Activated naive CD8-positive, alpha-beta T cell treated with anti-CD3 and anti-CD28 coated beads for 36 hours (primary cell): ENCODE measurements around the gene ZNF678. TPM values are rescaled to one million over a fixed set of nuclear protein-coding genes. Genes with fewer than 3 reads are reported as not detected.
"Not testable (repeated sequence)": the region's sequence is repeated elsewhere in the genome, so short reads cannot be mapped to it uniquely, and the experiment has no call there.

ENCODE experiments used
- DNase-seq: peaks from one replicate; pipeline ENCODE4 v3.0.0; 2021
- H3K27ac Mint-ChIP-seq: one replicate; pipeline ENCODE4 v1.8.0; 2022; ENCODE audit warnings: mild to moderate bottlenecking, moderate library complexity, mixed read lengths
- H3K27me3 Mint-ChIP-seq: one replicate; pipeline ENCODE4 v1.8.0; 2022; ENCODE audit warnings: mild to moderate bottlenecking, mixed read lengths
- H3K36me3 Mint-ChIP-seq: one replicate; pipeline ENCODE4 v1.8.0; 2021; ENCODE audit warnings: mild to moderate bottlenecking, mixed read lengths
- H3K4me1 Mint-ChIP-seq: one replicate; pipeline ENCODE4 v1.8.0; 2021; ENCODE audit warnings: mixed read lengths
- H3K4me3 Mint-ChIP-seq: one replicate; pipeline ENCODE4 v1.8.0; 2022; ENCODE audit warnings: mild to moderate bottlenecking, moderate library complexity, mixed read lengths
- H3K9me3 Mint-ChIP-seq: one replicate; pipeline ENCODE4 v1.8.0; 2022; ENCODE audit warnings: mixed read lengths
- total RNA-seq, 2 experiments: library from RNA; stranded (reverse); gene quantifications; one replicate each; pipeline ENCODE4 v1.2.3, GENCODE V29; 2021

ZNF678 gene
- total RNA-seq, 2 experiments from 2014 or later, result 5.5 to 5.6 TPM

- no peak for DNase-seq
- peaks cover 26% of the 10 kb centered on the region for H3K36me3 Mint-ChIP-seq
- no peak overlapping the region for H3K4me3 Mint-ChIP-seq
- peaks cover 23% of the 10 kb centered on the region for H3K4me1 Mint-ChIP-seq
- H3K27ac Mint-ChIP-seq, result no peak overlapping the region
- H3K27me3 Mint-ChIP-seq, result peaks cover 41% of the 10 kb centered on the region
- peaks cover 10% of the 10 kb centered on the region for H3K9me3 Mint-ChIP-seq
Observed at GRCh38 chr1:227562037-227562436, 1.3 kb upstream of the ZNF678 start.

DNA sequence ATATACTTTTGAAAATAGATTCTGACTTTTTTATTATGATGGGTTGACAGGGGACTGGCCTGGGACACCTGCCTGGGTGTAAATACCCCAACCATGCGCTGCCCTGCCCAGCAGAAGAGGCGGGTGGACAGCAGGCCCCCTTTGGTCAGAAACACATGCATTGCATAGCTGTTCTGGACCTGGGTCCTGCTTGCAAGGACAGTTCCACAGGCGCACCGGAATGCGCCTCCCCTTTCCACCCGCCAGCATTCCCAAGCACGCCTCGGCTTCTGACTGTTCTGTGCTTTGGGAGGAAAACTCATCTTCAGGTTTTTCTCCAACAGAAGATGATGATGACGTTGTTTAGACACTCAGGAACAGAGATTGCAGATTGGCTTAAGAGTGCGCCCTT lies 428 bp upstream of the ZNF678 start:
- no peak for DNase-seq
- H3K36me3 Mint-ChIP-seq, result peaks cover 31% of the 10 kb centered on the region

GRCh38 chr1:227567256-227567655 lies 3.9 kb downstream of the ZNF678 start:
- Mint-ChIP-seq H3K36me3 (peaks cover 30% of the 10 kb centered on the region), H3K4me3 (no peak overlapping the region), H3K9me3 (peaks cover 3% of the 10 kb centered on the region), H3K27ac (no peak overlapping the region), H3K4me1 (peaks cover 26% of the 10 kb centered on the region), H3K27me3 (peaks cover 1% of the 10 kb centered on the region)
- no peak for DNase-seq

More for the DNA sequence above, 428 bp upstream of the ZNF678 start:
- Mint-ChIP-seq H3K4me1 (peaks cover 25% of the 10 kb centered on the region), H3K27me3 (peaks cover 36% of the 10 kb centered on the region), H3K9me3 (peaks cover 10% of the 10 kb centered on the region), H3K4me3 (peak overlapping the region; percentile 96), H3K27ac (peak overlapping the region; percentile 96)

DNA sequence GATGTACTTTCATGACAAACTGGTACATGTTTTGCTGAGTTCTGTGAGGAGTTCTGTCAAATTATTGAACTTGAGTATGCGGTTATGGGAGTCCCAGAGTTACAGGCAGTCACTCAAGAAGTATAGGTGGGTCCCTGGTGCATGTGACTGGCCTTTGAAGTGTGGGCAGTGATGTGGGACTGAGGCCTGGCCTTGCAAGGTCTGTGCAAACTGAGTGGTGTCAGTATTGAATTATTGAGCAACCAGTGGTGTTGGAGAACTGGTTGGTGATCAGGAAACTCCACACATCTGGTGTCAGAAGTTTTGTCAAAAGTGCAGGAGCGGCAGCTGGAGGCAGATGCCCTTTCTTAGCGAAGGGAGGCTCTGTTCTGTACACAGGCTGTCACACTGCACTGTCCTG lies 5.2 kb downstream of the ZNF678 start:
- Mint-ChIP-seq H3K27me3 (no peaks in the 10 kb centered on the region), H3K4me3 (no peak overlapping the region), H3K9me3 (peaks cover 4% of the 10 kb centered on the region), H3K4me1 (peaks cover 29% of the 10 kb centered on the region), H3K27ac (no peak overlapping the region), H3K36me3 (peaks cover 35% of the 10 kb centered on the region)
- DNase-seq, result no peak

- H3K4me3 Mint-ChIP-seq, result no peak overlapping the region
- H3K27ac Mint-ChIP-seq, result no peak overlapping the region
- no peak for DNase-seq
- H3K9me3 Mint-ChIP-seq, result peaks cover 38% of the 10 kb centered on the region
- H3K4me1 Mint-ChIP-seq, result peaks cover 11% of the 10 kb centered on the region
- H3K36me3 Mint-ChIP-seq, result peaks cover 56% of the 10 kb centered on the region
- H3K27me3 Mint-ChIP-seq, result no peaks in the 10 kb centered on the region
Observed at GRCh38 chr1:227572752-227573151, 9.4 kb downstream of the ZNF678 start.

DNA sequence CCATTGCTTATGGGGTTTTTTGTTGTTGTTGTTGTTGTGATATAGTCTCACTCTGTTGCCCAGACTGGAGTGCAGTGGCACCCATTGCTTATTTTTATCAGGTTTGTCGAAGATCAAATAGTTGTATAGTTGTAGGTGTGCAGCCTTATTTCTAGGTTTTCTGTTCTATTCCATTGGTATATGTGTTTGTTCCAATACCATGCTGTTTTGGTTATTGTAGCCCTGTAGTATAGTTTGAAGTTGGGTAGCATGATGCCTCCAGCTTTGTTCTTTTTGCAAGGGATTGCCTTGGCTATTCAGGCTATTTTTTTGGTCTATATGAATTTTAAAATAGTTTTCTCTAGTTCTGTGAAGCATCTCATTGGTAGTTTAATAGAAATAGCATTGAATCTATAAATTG lies 11.6 kb downstream of the ZNF678 start:
- DNase-seq, result no peak
- H3K27ac Mint-ChIP-seq, result no peak overlapping the region
- H3K4me3 Mint-ChIP-seq, result no peak overlapping the region
- H3K9me3 Mint-ChIP-seq, result peaks cover 55% of the 10 kb centered on the region
- H3K27me3 Mint-ChIP-seq, result no peaks in the 10 kb centered on the region
- H3K4me1 Mint-ChIP-seq, result peaks cover 10% of the 10 kb centered on the region
- peaks cover 68% of the 10 kb centered on the region for H3K36me3 Mint-ChIP-seq

GRCh38 chr1:227576189-227576588 lies 12.8 kb downstream of the ZNF678 start:
- Mint-ChIP-seq H3K27me3 (no peaks in the 10 kb centered on the region), H3K27ac (no peak overlapping the region), H3K4me1 (peaks cover 9% of the 10 kb centered on the region), H3K36me3 (peaks cover 72% of the 10 kb centered on the region), H3K4me3 (no peak overlapping the region), H3K9me3 (peaks cover 58% of the 10 kb centered on the region)
- no peak for DNase-seq

GRCh38 chr1:227577500-227577899 lies 14.1 kb downstream of the ZNF678 start:
- no peak for DNase-seq
- Mint-ChIP-seq H3K4me1 (peaks cover 9% of the 10 kb centered on the region), H3K9me3 (peaks cover 62% of the 10 kb centered on the region), H3K4me3 (no peak overlapping the region), H3K27me3 (no peaks in the 10 kb centered on the region), H3K36me3 (peaks cover 70% of the 10 kb centered on the region), H3K27ac (no peak overlapping the region)

DNA sequence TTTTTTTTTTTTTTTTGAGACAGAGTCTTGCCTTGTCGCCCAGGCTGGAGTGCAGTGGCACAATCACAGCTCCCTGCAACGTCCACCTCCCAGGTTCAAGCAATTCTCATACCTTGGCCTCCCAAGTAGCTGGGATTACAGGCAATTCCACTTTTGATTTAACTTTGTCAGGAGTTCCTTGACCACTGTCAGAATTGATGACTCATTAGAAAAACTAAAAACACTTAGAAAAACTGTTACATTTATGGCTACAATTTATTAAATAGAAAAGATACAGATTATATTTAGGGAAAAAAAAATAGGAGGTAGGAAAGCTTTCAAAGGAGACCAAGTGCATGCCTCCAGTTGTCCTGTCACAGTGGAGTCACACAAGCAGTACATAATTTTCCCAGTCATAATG lies 20.0 kb downstream of the ZNF678 start:
- no peaks in the 10 kb centered on the region for H3K27me3 Mint-ChIP-seq
- DNase-seq, result no peak
- peaks cover 43% of the 10 kb centered on the region for H3K9me3 Mint-ChIP-seq
- no peak overlapping the region for H3K4me3 Mint-ChIP-seq
- H3K27ac Mint-ChIP-seq, result no peak overlapping the region
- peaks cover 73% of the 10 kb centered on the region for H3K36me3 Mint-ChIP-seq
- peaks cover 6% of the 10 kb centered on the region for H3K4me1 Mint-ChIP-seq

- H3K4me3 Mint-ChIP-seq, result no peak overlapping the region
- DNase-seq, result no peak
- H3K27me3 Mint-ChIP-seq, result no peaks in the 10 kb centered on the region
- H3K27ac Mint-ChIP-seq, result no peak overlapping the region
- H3K36me3 Mint-ChIP-seq, result peaks cover 83% of the 10 kb centered on the region
- H3K4me1 Mint-ChIP-seq, result no peaks in the 10 kb centered on the region
- H3K9me3 Mint-ChIP-seq, result peaks cover 46% of the 10 kb centered on the region
Observed at GRCh38 chr1:227586733-227587132, 23.4 kb downstream of the ZNF678 start.

DNA sequence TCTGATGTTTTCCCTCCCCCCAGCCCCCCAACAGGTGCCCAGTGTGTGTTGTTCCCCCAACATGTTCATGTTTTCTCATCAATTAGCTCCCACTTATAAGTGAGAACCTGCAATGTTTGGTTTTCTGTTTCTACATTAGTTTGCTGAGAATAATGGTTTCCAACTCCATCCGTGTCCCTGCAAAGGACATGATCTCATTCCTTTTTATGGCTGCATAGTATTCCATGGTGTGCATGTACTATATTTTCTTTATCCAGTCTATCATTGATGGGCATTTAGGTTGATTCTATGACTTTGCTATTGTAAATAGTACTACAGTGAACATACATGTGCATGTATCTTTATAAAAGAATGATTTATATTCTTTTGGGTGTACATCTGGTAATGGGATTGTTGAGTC lies 24.6 kb downstream of the ZNF678 start:
- peaks cover 89% of the 10 kb centered on the region for H3K36me3 Mint-ChIP-seq

DNA sequence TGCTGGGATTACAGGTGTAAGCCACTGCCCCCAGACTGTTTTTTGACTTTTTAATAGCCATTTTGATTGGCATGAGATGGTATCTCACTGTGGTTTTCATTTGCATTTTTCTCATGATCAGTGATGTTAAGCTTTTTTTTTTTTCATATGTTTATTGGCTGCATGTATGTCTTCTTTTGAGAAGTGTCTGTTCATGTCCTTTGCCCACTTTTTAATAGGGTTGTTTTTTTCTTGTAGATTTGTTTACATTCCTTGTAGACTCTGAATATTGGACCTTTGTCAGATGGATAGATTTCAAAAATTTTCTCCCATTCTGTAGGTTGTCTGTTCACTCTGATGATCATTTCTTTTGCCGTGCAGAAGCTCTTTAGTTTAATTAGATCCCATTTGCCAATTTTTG lies 25.4 kb downstream of the ZNF678 start:
- Mint-ChIP-seq H3K9me3 (peaks cover 60% of the 10 kb centered on the region), H3K36me3 (peaks cover 91% of the 10 kb centered on the region)
- not testable (repeated sequence) for DNase-seq, H3K27me3 Mint-ChIP-seq, H3K27ac Mint-ChIP-seq, H3K4me3 Mint-ChIP-seq, H3K4me1 Mint-ChIP-seq

More for the DNA sequence above, 24.6 kb downstream of the ZNF678 start:
- no peak for DNase-seq
- Mint-ChIP-seq H3K4me1 (no peaks in the 10 kb centered on the region), H3K27ac (no peak overlapping the region), H3K27me3 (no peaks in the 10 kb centered on the region), H3K9me3 (peaks cover 55% of the 10 kb centered on the region), H3K4me3 (no peak overlapping the region)

GRCh38 chr1:227589777-227590176 lies 26.4 kb downstream of the ZNF678 start:
- H3K4me3 Mint-ChIP-seq, DNase-seq, H3K4me1 Mint-ChIP-seq, H3K27ac Mint-ChIP-seq, H3K27me3 Mint-ChIP-seq: not testable (repeated sequence)
- H3K36me3 Mint-ChIP-seq, result peaks cover 89% of the 10 kb centered on the region
- peaks cover 60% of the 10 kb centered on the region for H3K9me3 Mint-ChIP-seq

GRCh38 chr1:227596222-227596621 lies 32.9 kb downstream of the ZNF678 start:
- H3K4me3 Mint-ChIP-seq, H3K4me1 Mint-ChIP-seq, DNase-seq, H3K27ac Mint-ChIP-seq, H3K27me3 Mint-ChIP-seq: not testable (repeated sequence)
- Mint-ChIP-seq H3K36me3 (peaks cover 75% of the 10 kb centered on the region), H3K9me3 (peaks cover 60% of the 10 kb centered on the region)

- H3K36me3 Mint-ChIP-seq, result peaks cover 62% of the 10 kb centered on the region
- no peak overlapping the region for H3K27ac Mint-ChIP-seq
- peaks cover 2% of the 10 kb centered on the region for H3K4me1 Mint-ChIP-seq
- H3K4me3 Mint-ChIP-seq, result no peak overlapping the region
- H3K27me3 Mint-ChIP-seq, result no peaks in the 10 kb centered on the region
- peaks cover 43% of the 10 kb centered on the region for H3K9me3 Mint-ChIP-seq
- DNase-seq, result no peak
Observed at GRCh38 chr1:227603327-227603726, 40.0 kb downstream of the ZNF678 start.

- Mint-ChIP-seq H3K36me3 (peaks cover 60% of the 10 kb centered on the region), H3K27ac (no peak overlapping the region), H3K27me3 (no peaks in the 10 kb centered on the region), H3K4me3 (no peak overlapping the region), H3K9me3 (peaks cover 37% of the 10 kb centered on the region), H3K4me1 (peaks cover 2% of the 10 kb centered on the region)
- no peak for DNase-seq
Observed at GRCh38 chr1:227604446-227604845, 41.1 kb downstream of the ZNF678 start.

GRCh38 chr1:227606271-227606670 lies 42.9 kb downstream of the ZNF678 start:
- not testable (repeated sequence) for H3K27me3 Mint-ChIP-seq, H3K4me1 Mint-ChIP-seq, H3K27ac Mint-ChIP-seq, H3K4me3 Mint-ChIP-seq, DNase-seq
- peaks cover 59% of the 10 kb centered on the region for H3K36me3 Mint-ChIP-seq
- H3K9me3 Mint-ChIP-seq, result peaks cover 35% of the 10 kb centered on the region
